ENCODE data around the gene TMEM131L. TPM values are rescaled to one million over a fixed set of nuclear protein-coding genes. Genes with fewer than 3 reads are reported as not detected.

Gene TMEM131L
- total RNA-seq, 1 donor from 2014 or later: 7.6 TPM

GRCh38 chr4:153635846-153636245 lies 169.7 kb downstream of the TMEM131L start:
- DNase-seq (ENCODE audit: low read depth): no peak
- H3K4me3 ChIP-seq (ENCODE audit: low read depth, low read length): no peak overlapping the region
- H3K36me3 ChIP-seq (ENCODE audit: control insufficient read depth, insufficient read depth, low read length): peaks cover 1% of the 10 kb centered on the region
- H3K27me3 ChIP-seq (ENCODE audit: control insufficient read depth, insufficient read depth, low read length): no peaks in the 10 kb centered on the region
- TF ChIP-seq, protein P1, sequence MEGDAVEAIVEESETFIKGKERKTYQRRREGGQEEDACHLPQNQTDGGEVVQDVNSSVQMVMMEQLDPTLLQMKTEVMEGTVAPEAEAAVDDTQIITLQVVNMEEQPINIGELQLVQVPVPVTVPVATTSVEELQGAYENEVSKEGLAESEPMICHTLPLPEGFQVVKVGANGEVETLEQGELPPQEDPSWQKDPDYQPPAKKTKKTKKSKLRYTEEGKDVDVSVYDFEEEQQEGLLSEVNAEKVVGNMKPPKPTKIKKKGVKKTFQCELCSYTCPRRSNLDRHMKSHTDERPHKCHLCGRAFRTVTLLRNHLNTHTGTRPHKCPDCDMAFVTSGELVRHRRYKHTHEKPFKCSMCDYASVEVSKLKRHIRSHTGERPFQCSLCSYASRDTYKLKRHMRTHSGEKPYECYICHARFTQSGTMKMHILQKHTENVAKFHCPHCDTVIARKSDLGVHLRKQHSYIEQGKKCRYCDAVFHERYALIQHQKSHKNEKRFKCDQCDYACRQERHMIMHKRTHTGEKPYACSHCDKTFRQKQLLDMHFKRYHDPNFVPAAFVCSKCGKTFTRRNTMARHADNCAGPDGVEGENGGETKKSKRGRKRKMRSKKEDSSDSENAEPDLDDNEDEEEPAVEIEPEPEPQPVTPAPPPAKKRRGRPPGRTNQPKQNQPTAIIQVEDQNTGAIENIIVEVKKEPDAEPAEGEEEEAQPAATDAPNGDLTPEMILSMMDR (IDR thresholded peaks at IDR 0.05; ENCODE audit: insufficient read depth, low read length, poor library complexity, severe bottlenecking): no peak

GRCh38 chr4:153637201-153637600 lies 171.0 kb downstream of the TMEM131L start:
- TF ChIP-seq, protein P1 (IDR thresholded peaks at IDR 0.05; ENCODE audit: insufficient read depth, low read length, poor library complexity, severe bottlenecking): no peak
- Histone ChIP-seq H3K4me3 (ENCODE audit: low read depth, low read length) (no peak overlapping the region), H3K36me3 (ENCODE audit: control insufficient read depth, insufficient read depth, low read length) (no peaks in the 10 kb centered on the region), H3K27me3 (ENCODE audit: control insufficient read depth, insufficient read depth, low read length) (no peaks in the 10 kb centered on the region)
- no peak for DNase-seq (ENCODE audit: low read depth)

DNA sequence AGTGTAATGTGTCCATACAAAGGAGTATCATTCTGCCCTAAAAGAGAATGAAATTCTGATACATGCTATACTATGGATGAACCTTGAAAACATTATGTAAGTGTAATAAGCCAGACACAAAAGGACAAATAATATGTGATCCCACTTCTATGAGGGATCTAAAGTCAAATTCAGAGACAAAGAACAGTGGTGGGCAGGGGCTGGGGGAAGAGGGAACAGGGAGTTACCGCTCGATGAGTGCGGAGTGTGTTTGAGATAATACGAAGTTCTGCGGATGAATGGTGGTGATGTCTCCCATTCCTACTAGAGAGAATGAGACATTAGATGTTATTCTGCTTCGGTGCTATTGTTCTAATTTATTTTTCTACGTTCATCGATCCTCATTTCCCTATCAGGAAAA lies 171.9 kb downstream of the TMEM131L start:
- H3K36me3 ChIP-seq (ENCODE audit: control insufficient read depth, insufficient read depth, low read length): no peaks in the 10 kb centered on the region
- no peaks in the 10 kb centered on the region for H3K27me3 ChIP-seq (ENCODE audit: control insufficient read depth, insufficient read depth, low read length)
- H3K4me3 ChIP-seq (ENCODE audit: low read depth, low read length): no peak overlapping the region
- DNase-seq (ENCODE audit: low read depth): no peak
- TF ChIP-seq, protein P1 (IDR thresholded peaks at IDR 0.05; ENCODE audit: insufficient read depth, low read length, poor library complexity, severe bottlenecking): no peak

GRCh38 chr4:153638999-153639398 lies 172.8 kb downstream of the TMEM131L start:
- no peak overlapping the region for H3K4me3 ChIP-seq (ENCODE audit: low read depth, low read length)
- H3K36me3 ChIP-seq (ENCODE audit: control insufficient read depth, insufficient read depth, low read length): no peaks in the 10 kb centered on the region
- no peaks in the 10 kb centered on the region for H3K27me3 ChIP-seq (ENCODE audit: control insufficient read depth, insufficient read depth, low read length)
- TF ChIP-seq, protein P1 (IDR thresholded peaks at IDR 0.05; ENCODE audit: insufficient read depth, low read length, poor library complexity, severe bottlenecking): no peak
- DNase-seq (ENCODE audit: low read depth): no peak

DNA sequence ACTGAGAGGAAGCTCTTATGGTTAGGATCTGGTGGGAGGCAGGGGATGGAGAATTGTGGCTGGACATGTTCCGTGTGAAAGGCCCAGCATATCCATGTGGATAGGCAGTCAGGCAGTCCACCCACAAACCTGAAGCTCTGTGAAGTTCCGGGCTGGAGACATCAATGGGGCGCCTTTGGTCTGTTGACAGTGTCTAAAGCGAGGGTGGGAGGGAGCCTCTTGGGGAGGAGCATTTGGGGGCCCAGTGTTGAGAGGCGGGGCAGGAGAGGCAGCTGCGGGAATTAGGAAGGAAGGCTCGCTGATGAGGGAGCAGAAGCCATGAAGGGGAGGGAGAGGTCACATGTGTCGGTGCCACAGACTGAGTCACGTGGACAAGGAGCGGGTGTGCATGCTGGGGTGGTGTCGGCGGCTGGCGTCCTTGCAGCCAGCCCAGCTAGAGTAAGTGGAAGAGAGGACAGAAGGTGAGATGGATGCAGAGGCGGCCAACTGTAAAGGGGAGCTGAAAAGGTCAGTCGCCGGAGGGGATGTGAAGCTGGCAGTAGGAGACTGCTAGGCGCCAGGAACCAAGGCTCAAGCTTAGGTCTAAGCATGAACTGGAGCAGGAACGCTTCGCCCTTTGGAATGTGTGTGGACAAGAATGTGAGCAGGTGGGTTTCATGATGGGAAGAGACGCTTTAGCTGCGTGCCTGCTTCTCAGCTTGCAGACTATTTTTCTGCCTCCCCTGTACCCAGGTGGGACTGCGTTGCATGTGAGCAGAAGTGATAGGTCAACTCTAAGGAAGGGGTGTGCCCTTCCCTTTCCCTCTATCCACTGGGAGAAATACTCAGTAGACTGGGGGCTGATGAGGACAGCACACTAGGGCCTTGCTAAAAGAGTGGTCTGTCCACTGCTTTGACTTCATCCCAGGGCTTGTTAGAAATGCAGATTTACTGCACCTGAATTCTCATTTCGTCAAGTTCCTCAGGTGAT lies 174.0 kb downstream of the TMEM131L start:
- no peak for DNase-seq (ENCODE audit: low read depth)
- Histone ChIP-seq H3K4me3 (ENCODE audit: low read depth, low read length) (no peak overlapping the region), H3K27me3 (ENCODE audit: control insufficient read depth, insufficient read depth, low read length) (no peaks in the 10 kb centered on the region), H3K36me3 (ENCODE audit: control insufficient read depth, insufficient read depth, low read length) (no peaks in the 10 kb centered on the region)
- TF ChIP-seq, protein P1 (IDR thresholded peaks at IDR 0.05; ENCODE audit: insufficient read depth, low read length, poor library complexity, severe bottlenecking): no peak
